Vagina (tissue), 2 donors: ENCODE measurements around the gene TBCE. TPM values are rescaled to one million over a fixed set of nuclear protein-coding genes. Genes with fewer than 3 reads are reported as not detected.

Experiments used
- DNase-seq, 2 donors: peaks; one replicate each; pipeline ENCODE4 v3.0.0-alpha.2; 2017; ENCODE audit errors: extremely low spot score in 2 of 2
- H3K27ac ChIP-seq: fragments of 200-600 bp; sonication (generic); one replicate; pipeline ENCODE4 v1.5.1; 2019
- H3K27me3 ChIP-seq: fragments of 200-600 bp; sonication (generic); one replicate; pipeline ENCODE4 v1.5.1; 2019
- H3K36me3 ChIP-seq, 2 donors: fragments of 200-600 bp; sonication (generic); one replicate each; pipeline ENCODE4 v1.5.1; 2017 to 2019
- H3K4me1 ChIP-seq: fragments of 200-600 bp; sonication (generic); one replicate; pipeline ENCODE4 v1.5.1; 2019
- H3K4me3 ChIP-seq, 2 donors: fragments of 200-600 bp; sonication (generic); 1 replicate in 1 of 2; 2 replicates in 1 of 2; pipeline ENCODE4 v1.5.1; 2016 to 2019
- H3K9me3 ChIP-seq: fragments of 200-600 bp; sonication (generic); one replicate; pipeline ENCODE4 v1.5.1; 2019
- CTCF ChIP-seq, 3 experiments: fragments of 450-650 bp in 2 of 3; fragments of 200-600 bp in 1 of 3; sonication (generic) in 1 of 3; IDR thresholded peaks; one replicate each; pipeline ENCODE4 v1.5.1; 2017 to 2019; ENCODE audit warnings: antibody characterized with exemption in 3 of 3, mild to moderate bottlenecking in 2 of 3, moderate library complexity in 2 of 3
- POLR2A ChIP-seq, 2 donors: fragments of 450-650 bp; IDR thresholded peaks; one replicate each; pipeline ENCODE4 v1.6.1; 2017; ENCODE audit warnings: antibody characterized with exemption in 2 of 2, mild to moderate bottlenecking in 2 of 2, moderate library complexity in 2 of 2
- POLR2AphosphoS5 ChIP-seq, 2 donors: sonication (generic); formaldehyde crosslinking; IDR thresholded peaks; one replicate each; pipeline ENCODE4 v1.9.0; 2017; ENCODE audit warnings: antibody characterized with exemption in 2 of 2, mild to moderate bottlenecking in 2 of 2, low read depth in 1 of 2; ENCODE audit not compliant: insufficient read depth in 1 of 2
- intact Hi-C: fragments of 100-400 bp; cut with DNase I; formaldehyde crosslinking; loops from one replicate; pipeline ENCODE4 v1.15.1; 2023
- total RNA-seq: library from RNA; depleted of rRNA; stranded (reverse); fragments of >200 nt; gene quantifications from one replicate; pipeline ENCODE4 v1.2.3, GENCODE V29; 2016

The TBCE gene
- total RNA-seq, 1 donor from 2014 or later: 23.6 TPM

GRCh38 chr1:235426143-235426542, 58.9 kb downstream of the TBCE start:
- Histone ChIP-seq H3K4me1 (no peaks in the 10 kb centered on the region), H3K36me3 (no peaks in the 10 kb centered on the region), H3K27ac (no peak overlapping the region), H3K9me3 (no peaks in the 10 kb centered on the region), H3K4me3 (no peak overlapping the region), H3K27me3 (no peaks in the 10 kb centered on the region)
- TF ChIP-seq POLR2AphosphoS5 (IDR thresholded peaks at IDR 0.05; ENCODE audit: insufficient read depth in 1 of 2, low read depth in 1 of 2) (no peak), POLR2A (IDR thresholded peaks at IDR 0.05) (no peak), CTCF (IDR thresholded peaks at IDR 0.05) (no peak)
- no peak for DNase-seq
- intact Hi-C loops: no loop called here

- no peaks in the 10 kb centered on the region for H3K4me1 ChIP-seq
- TF ChIP-seq POLR2A (IDR thresholded peaks at IDR 0.05): no peak
- no peak for TF ChIP-seq CTCF (IDR thresholded peaks at IDR 0.05)
- no peak for TF ChIP-seq POLR2AphosphoS5 (IDR thresholded peaks at IDR 0.05; ENCODE audit: insufficient read depth in 1 of 2, low read depth in 1 of 2)
- no peaks in the 10 kb centered on the region for H3K36me3 ChIP-seq
- intact Hi-C loops: no loop called here
- H3K9me3 ChIP-seq: no peaks in the 10 kb centered on the region
- no peak for DNase-seq
- H3K27ac ChIP-seq: no peak overlapping the region
- H3K27me3 ChIP-seq: no peaks in the 10 kb centered on the region
- no peak overlapping the region for H3K4me3 ChIP-seq
Measured at GRCh38 chr1:235426680-235427079, 59.5 kb downstream of the TBCE start.

GRCh38 chr1:235427447-235427846, 60.2 kb downstream of the TBCE start:
- H3K4me3 ChIP-seq: no peak overlapping the region
- intact Hi-C loops: no loop called here
- no peak for DNase-seq

GRCh38 chr1:235429143-235429542, 61.9 kb downstream of the TBCE start:
- no peak for TF ChIP-seq POLR2AphosphoS5 (IDR thresholded peaks at IDR 0.05; ENCODE audit: insufficient read depth in 1 of 2, low read depth in 1 of 2)
- TF ChIP-seq POLR2A (IDR thresholded peaks at IDR 0.05): no peak
- no peak for TF ChIP-seq CTCF (IDR thresholded peaks at IDR 0.05)
- no peaks in the 10 kb centered on the region for H3K4me1 ChIP-seq

More at GRCh38 chr1:235427447-235427846, 60.2 kb downstream of the TBCE start:
- Histone ChIP-seq H3K4me1 (no peaks in the 10 kb centered on the region), H3K27ac (no peak overlapping the region), H3K36me3 (no peaks in the 10 kb centered on the region), H3K27me3 (no peaks in the 10 kb centered on the region), H3K9me3 (no peaks in the 10 kb centered on the region)
- TF ChIP-seq CTCF (IDR thresholded peaks at IDR 0.05) (no peak), POLR2A (IDR thresholded peaks at IDR 0.05) (no peak), POLR2AphosphoS5 (IDR thresholded peaks at IDR 0.05; ENCODE audit: insufficient read depth in 1 of 2, low read depth in 1 of 2) (no peak)

GRCh38 chr1:235430991-235431390, 63.8 kb downstream of the TBCE start:
- H3K36me3 ChIP-seq: peaks cover 0 to 11% of the 10 kb centered on the region in 2 donors
- intact Hi-C loops: no loop called here
- H3K4me1 ChIP-seq: no peaks in the 10 kb centered on the region
- no peaks in the 10 kb centered on the region for H3K9me3 ChIP-seq
- TF ChIP-seq CTCF (IDR thresholded peaks at IDR 0.05): no peak
- TF ChIP-seq POLR2AphosphoS5 (IDR thresholded peaks at IDR 0.05; ENCODE audit: insufficient read depth in 1 of 2, low read depth in 1 of 2): no peak
- no peak for TF ChIP-seq POLR2A (IDR thresholded peaks at IDR 0.05)
- DNase-seq: no peak
- no peaks in the 10 kb centered on the region for H3K27me3 ChIP-seq
- no peak overlapping the region for H3K4me3 ChIP-seq
- no peak overlapping the region for H3K27ac ChIP-seq

More at GRCh38 chr1:235429143-235429542, 61.9 kb downstream of the TBCE start:
- Histone ChIP-seq H3K36me3 (peaks cover 0 to 5% of the 10 kb centered on the region in 2 donors), H3K27ac (no peak overlapping the region), H3K9me3 (no peaks in the 10 kb centered on the region), H3K4me3 (no peak overlapping the region), H3K27me3 (no peaks in the 10 kb centered on the region)
- no peak for DNase-seq
- intact Hi-C loops: no loop called here
